GM15510 (cell line): ENCODE data around the gene PAQR8.

Experiments used
- POLR2A ChIP-seq: IDR thresholded peaks from 3 replicates; pipeline ENCODE4 v1.6.1; 2011; ENCODE audit warnings: borderline replicate concordance; ENCODE audit not compliant: insufficient read length; ENCODE audit errors: extremely low read depth

The PAQR8 gene

DNA sequence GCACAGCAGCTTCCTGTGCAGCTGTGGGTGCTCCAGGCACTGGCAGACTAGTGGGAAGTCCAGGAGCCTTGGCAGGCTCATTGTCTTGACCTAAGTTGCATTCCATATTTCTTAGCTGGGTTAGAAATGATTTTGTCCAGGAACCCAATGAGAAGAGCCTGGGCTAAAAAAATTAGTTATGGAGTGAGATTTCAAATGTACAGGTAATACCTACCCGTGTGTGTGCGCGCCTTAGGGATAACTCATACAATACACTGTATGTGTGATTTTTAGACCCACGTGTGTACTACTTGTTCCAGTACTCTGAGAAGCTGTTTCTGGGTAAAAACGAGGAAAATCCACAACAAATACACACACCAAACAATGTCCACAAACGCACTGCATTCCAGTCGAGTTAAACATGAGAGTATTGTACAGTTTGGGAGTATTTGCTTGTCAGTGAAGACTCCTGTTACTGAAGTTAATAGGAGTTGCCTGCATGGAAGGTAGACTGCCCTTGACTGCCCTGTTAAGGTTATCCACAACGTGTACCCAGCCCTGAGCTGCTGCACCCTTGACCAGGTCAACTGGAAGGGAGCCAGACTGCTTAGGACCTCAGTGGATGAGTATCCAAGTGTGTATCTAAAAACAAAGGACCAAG, 1.4 kb downstream of the PAQR8 start:
- TF ChIP-seq POLR2A = no peak

DNA sequence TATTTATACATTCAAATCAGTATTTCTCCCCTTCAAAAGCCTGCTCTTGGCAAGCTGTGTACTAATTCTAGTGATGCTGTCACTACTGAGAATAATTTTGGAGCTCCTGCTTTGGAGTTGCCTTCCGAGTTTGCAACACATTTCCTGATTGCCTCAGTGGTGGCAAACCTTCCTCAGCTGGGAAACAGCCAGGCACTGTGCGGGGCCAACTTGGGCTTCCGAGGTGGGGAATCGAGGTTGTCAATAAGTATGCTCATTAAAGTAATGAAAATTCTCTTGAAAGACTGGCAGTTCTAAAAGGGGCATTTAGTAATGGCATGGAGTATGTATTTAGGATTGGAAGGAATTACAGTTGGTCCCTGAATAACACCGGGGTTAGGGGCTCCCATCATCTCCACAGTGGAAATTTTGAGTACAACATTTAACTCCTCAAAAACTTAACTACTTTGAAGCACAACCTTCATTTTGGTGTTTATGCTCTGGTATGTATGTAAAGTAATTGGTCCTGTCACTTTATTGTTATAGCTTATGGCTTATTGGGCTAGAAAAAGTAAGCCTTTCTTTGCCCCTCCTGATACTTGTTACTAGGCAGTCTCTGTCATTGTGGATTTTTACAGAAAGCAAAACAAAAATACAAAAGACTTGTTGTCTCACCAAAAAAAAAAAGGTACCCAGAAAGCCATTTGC, 2.7 kb downstream of the PAQR8 start:
- no peak for TF ChIP-seq POLR2A

- TF ChIP-seq POLR2A = no peak
Observed at GRCh38 chr6:52365317-52365716, 3.4 kb downstream of the PAQR8 start.

DNA sequence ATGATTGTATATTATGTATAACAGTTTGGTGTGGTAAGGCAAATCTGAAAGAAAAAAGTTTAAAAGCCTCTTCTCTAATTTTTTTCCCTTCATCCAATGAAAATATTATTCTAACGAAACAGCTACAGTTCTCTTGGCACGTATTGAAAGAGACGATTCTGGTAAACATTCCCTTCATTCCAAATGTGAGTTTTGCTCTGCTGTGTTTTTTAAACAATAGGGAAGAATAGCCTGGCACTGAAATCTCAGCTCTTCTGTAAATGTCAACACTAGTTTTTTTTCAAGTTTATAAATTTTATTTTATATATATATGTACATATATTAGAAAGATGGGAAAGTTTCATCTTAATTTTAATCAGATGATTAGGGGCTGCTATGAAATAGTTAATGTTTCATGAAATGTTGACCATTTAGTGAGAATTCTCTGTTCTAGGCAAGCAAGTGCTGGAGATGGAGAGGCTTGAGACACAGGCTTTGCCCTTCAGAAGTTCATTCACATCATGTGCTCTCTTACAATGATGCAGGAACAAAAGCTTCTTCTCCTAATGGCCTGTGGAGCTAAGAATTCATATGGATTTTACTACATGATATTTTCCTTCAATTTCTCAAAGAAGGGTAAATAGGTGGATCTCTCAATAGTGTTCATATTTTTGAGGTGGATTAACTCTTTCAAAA, 4.1 kb downstream of the PAQR8 start:
- TF ChIP-seq POLR2A = no peak

DNA sequence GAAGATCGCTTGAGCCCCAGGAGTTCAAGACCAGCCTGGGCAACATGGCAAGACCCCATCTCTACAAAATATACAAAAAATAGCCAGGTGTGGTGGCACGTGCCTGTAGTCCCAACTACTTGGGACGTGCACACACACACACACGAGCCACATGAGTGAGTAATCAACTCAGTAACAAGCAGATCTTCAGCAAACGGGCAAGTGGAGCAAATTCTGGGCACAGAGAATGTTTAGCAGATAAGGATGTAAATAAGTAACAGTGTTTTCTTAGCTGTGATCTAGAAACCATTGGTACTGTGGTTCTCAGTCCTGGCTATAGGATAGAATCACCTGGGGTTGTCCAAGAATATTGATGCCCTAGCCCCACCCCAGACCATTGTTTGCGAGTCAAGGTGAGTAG, 6.1 kb downstream of the PAQR8 start:
- no peak for TF ChIP-seq POLR2A

DNA sequence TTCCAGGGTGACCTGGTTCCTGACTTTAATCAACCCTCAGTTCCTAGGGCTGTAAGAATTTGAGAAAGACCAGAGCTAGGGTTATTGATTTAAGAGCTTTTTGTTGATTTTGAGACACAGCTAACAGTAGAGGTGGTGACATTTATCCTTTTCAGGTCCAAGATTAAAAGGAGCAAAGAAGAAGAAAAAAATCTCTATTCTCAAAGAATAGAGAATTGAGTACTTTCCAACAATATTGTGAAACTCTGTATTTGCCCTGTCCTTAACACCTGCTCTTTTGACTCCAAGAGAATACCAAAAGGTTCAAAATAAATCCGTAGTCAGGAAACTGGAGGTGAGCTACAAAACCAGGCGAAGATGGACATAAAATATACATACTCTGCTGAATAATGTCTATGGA, 7.3 kb downstream of the PAQR8 start:
- TF ChIP-seq POLR2A = no peak

DNA sequence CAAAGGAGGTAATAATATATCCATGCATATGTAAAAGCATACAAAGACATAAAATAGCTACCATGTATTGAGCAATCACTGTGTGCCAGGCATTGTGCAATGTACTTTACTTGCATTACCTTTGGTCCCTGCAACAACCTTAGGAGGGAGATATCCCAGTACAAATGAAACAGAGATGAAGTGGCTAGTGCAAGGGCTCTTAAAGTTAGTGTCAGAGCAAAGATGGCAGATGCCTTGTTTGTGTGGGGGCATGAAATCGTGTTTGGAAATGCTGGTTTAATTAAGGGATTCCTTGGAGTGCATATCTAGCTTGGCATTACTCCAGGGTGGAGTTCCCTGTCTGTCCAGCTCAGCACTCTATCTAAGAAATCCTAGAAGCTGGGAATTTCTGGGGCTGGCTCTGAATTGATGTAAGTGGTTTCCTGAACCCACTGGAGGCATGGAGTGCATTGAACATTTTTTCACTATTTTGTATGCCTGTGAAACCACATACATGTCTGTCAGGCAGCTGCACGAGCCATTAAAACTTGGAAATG, 9.8 kb downstream of the PAQR8 start:
- no peak for TF ChIP-seq POLR2A

DNA sequence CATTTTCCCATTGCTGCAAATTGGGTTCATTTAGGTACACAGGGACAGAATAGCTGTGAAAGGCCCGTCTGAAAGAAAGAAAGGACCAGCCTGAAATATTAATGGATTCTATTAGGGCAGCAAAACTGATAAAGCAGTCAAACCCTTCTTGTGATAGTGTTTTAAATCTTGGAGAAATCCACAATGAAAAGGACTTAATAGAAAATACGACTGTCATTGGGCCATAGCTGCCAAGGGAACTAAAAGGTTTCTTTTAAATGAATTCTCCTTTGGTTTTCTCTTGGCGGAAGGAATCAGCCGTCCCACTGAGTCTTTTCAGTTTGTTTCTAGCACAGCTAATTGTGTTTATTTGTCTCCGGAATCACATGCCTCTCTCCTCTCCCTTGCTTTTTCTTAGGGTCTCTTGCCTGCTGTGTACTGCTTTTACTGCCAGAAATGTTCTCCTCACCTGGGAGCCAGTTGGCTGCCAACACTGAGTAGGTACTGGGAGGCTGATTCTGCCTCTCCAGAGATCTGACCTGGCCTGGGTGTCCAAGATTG, 11.3 kb downstream of the PAQR8 start:
- no peak for TF ChIP-seq POLR2A

DNA sequence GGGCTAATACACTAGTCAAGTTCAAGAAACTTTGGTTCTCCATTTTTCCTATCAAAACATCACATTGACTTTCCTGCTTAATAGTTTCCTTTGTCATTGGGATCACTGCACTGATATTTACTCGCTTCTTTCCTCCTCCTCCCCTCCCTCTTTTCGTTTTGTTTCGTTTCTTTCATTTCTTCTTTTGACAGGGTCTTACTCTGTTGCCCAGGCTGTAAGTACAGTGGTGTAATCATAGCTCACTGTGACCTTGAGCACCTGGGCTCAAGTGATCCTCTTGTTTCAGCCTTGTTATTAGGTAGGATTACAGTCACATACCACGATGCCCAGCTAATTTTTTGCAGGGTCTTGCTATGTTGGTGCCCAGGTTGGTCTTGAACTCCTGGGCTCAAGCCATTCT, 12.3 kb downstream of the PAQR8 start:
- no peak for TF ChIP-seq POLR2A

- no peak for TF ChIP-seq POLR2A
Observed at GRCh38 chr6:52375780-52376556, 14.0 kb downstream of the PAQR8 start.

- no peak for TF ChIP-seq POLR2A
Observed at GRCh38 chr6:52376763-52377162, 14.8 kb downstream of the PAQR8 start.

DNA sequence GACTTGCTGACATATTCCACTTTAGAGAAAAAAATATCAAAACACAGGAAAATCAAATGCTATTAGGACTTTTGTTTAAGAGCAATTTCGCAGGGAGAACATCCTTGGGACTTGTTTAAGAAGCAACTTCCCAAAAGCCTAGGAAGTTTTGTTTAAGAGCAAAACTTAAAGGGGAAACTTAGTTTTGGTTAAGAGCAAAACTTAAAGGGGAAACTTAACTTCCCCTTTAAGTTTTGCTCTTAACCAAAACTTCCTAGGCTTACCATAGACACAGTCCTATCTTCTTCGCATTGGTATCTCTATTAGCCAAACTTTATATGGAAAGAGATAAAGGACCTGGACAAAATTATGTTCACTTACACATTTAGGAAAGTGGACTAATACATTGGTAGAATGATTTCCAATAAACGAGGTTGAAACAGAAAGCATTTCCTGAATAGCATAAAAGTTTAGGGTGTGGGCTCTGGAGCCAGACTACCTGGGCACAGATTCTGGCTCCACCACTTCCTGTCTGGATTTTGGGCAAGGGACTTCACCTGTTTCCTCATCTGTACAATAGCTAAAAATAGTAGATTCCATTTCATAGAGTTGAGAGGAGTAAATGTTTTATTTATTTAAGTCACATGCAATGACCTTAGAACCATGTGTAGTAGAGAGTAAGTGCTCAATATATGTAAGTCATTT, 15.7 kb downstream of the PAQR8 start:
- TF ChIP-seq POLR2A = no peak

GRCh38 chr6:52381249-52381648, 19.3 kb downstream of the PAQR8 start:
- TF ChIP-seq POLR2A = no peak

GRCh38 chr6:52384145-52384766, 22.3 kb downstream of the PAQR8 start:
- no peak for TF ChIP-seq POLR2A
